SU-DHL-6 (cell line): ENCODE data around the gene PDCD4.
A peak's percentile ranks its signal among the peaks of the same experiment; 100 is the strongest.

Experiments used
- H2AFZ ChIP-seq: fragments of 200-600 bp; sonication (generic); 2 replicates; pipeline ENCODE4 v1.6.1; 2014; ENCODE audit warnings: low read depth, mild to moderate bottlenecking, moderate library complexity, mixed read lengths, antibody characterized with exemption, low read length; ENCODE audit not compliant: severe bottlenecking
- H3F3A ChIP-seq: fragments of 200-600 bp; shearing (Covaris generic); 2 replicates; pipeline ENCODE4 v1.6.0; 2016; ENCODE audit warnings: antibody characterized with exemption, mild to moderate bottlenecking; ENCODE audit not compliant: insufficient read depth
- H3K27ac ChIP-seq: fragments of 200-600 bp; sonication (generic); 2 replicates; pipeline ENCODE4 v1.5.1; 2016; ENCODE audit warnings: low read depth, mild to moderate bottlenecking, low read length, moderate library complexity, mixed read lengths
- H3K27me3 ChIP-seq: fragments of 200-600 bp; sonication (generic), shearing (Covaris generic); 2 replicates; pipeline ENCODE4 v1.6.0; 2014; ENCODE audit warnings: mild to moderate bottlenecking, low read length
- H3K36me3 ChIP-seq: fragments of 200-600 bp; sonication (generic); 2 replicates; pipeline ENCODE4 v1.6.1; 2014; ENCODE audit warnings: mild to moderate bottlenecking, low read length, mixed read lengths
- H3K4me2 ChIP-seq: fragments of 300-600, 200-600 bp; shearing (Covaris generic), sonication (generic); 2 replicates; pipeline ENCODE4 v1.6.0; 2014; ENCODE audit warnings: low read length, low read depth, mild to moderate bottlenecking; ENCODE audit not compliant: poor library complexity, severe bottlenecking
- H3K4me3 ChIP-seq: fragments of 200-600 bp; sonication (generic); 2 replicates; pipeline ENCODE4 v1.5.1; 2014; ENCODE audit warnings: antibody characterized with exemption, low read length, mild to moderate bottlenecking, mixed read lengths; ENCODE audit not compliant: insufficient read depth, poor library complexity, severe bottlenecking
- H3K79me2 ChIP-seq: fragments of 200-600 bp; sonication (generic); 2 replicates; pipeline ENCODE4 v1.6.1; 2014; ENCODE audit warnings: mild to moderate bottlenecking, low read length, moderate library complexity; ENCODE audit not compliant: insufficient read depth
- H3K9ac ChIP-seq: fragments of 200-600 bp; sonication (generic); 2 replicates; pipeline ENCODE4 v1.7.0; 2014; ENCODE audit warnings: mild to moderate bottlenecking, low read length
- H3K9me2 ChIP-seq: fragments of 200-600 bp; sonication (generic); replicated peaks from 2 replicates; pipeline ENCODE4 v1.6.1; 2014; ENCODE audit warnings: low read length; ENCODE audit not compliant: insufficient read depth
- H3K9me3 ChIP-seq: fragments of 200-600 bp; sonication (generic); 2 replicates; pipeline ENCODE4 v1.6.1; 2014; ENCODE audit warnings: low read length, mixed read lengths; ENCODE audit not compliant: insufficient read depth
- H4K20me1 ChIP-seq: fragments of 200-600 bp; sonication (generic); 2 replicates; pipeline ENCODE4 v1.6.1; 2014; ENCODE audit warnings: low read depth, mild to moderate bottlenecking, antibody characterized with exemption, low read length, moderate library complexity, mixed read lengths
- CTCF ChIP-seq: fragments of 200-600 bp; sonication (generic); IDR thresholded peaks from one replicate; pipeline ENCODE4 v1.5.1; 2017; ENCODE audit warnings: antibody characterized with exemption, mild to moderate bottlenecking, low read length, moderate library complexity; ENCODE audit not compliant: insufficient read depth, poor library complexity, severe bottlenecking
- EZH2phosphoT487 ChIP-seq: fragments of 200-600 bp; sonication (generic), shearing (Covaris generic); conservative IDR thresholded peaks from 2 replicates; pipeline ENCODE4 v1.6.1; 2018; ENCODE audit warnings: mild to moderate bottlenecking, antibody characterized with exemption, low read length, moderate library complexity, mixed read lengths

Gene PDCD4

GRCh38 chr10:110881247-110881646, 9.5 kb downstream of the PDCD4 start:
- peaks cover 18% of the 10 kb centered on the region for H3K79me2 ChIP-seq
- TF ChIP-seq CTCF = no peak
- TF ChIP-seq EZH2phosphoT487 = no peak
- peaks cover 64% of the 10 kb centered on the region for H3K36me3 ChIP-seq
- no peak overlapping the region for H3K9ac ChIP-seq
- H3K27me3 ChIP-seq = no peaks in the 10 kb centered on the region
- H3K4me2 ChIP-seq = peak overlapping the region; percentile 40
- H3K9me2 ChIP-seq = no peaks in the 10 kb centered on the region
- H2AFZ ChIP-seq = no peak overlapping the region
- no peaks in the 10 kb centered on the region for H4K20me1 ChIP-seq
- H3K27ac ChIP-seq = no peak overlapping the region
- H3F3A ChIP-seq = peaks cover 24% of the 10 kb centered on the region
- no peak overlapping the region for H3K4me3 ChIP-seq
- no peaks in the 10 kb centered on the region for H3K9me3 ChIP-seq

GRCh38 chr10:110881905-110882304, 10.2 kb downstream of the PDCD4 start:
- Histone ChIP-seq H3K27me3 (no peaks in the 10 kb centered on the region), H3K9me3 (no peaks in the 10 kb centered on the region), H3K9ac (peak overlapping the region; percentile 10; the same call in 1 of the 2 replicates), H3K79me2 (peaks cover 14% of the 10 kb centered on the region; the same call in 1 of the 2 replicates), H3K36me3 (peaks cover 64% of the 10 kb centered on the region), H4K20me1 (no peaks in the 10 kb centered on the region), H3K27ac (peak overlapping the region; percentile 32), H2AFZ (no peak overlapping the region), H3K4me3 (no peak overlapping the region), H3K4me2 (peak overlapping the region; percentile 40), H3K9me2 (no peaks in the 10 kb centered on the region), H3F3A (peaks cover 25% of the 10 kb centered on the region)
- no peak for TF ChIP-seq EZH2phosphoT487
- TF ChIP-seq CTCF = no peak

- Histone ChIP-seq H3K4me3 (no peak overlapping the region), H2AFZ (no peak overlapping the region), H3K36me3 (peaks cover 74% of the 10 kb centered on the region), H3K9ac (no peak overlapping the region), H3K9me2 (no peaks in the 10 kb centered on the region), H4K20me1 (no peaks in the 10 kb centered on the region), H3K27me3 (no peaks in the 10 kb centered on the region), H3K9me3 (no peaks in the 10 kb centered on the region), H3K27ac (no peak overlapping the region), H3K4me2 (no peak overlapping the region), H3F3A (peaks cover 33% of the 10 kb centered on the region), H3K79me2 (peaks cover 11% of the 10 kb centered on the region; the same call in 1 of the 2 replicates)
- TF ChIP-seq EZH2phosphoT487 (no peak), CTCF (no peak)
Observed at GRCh38 chr10:110883924-110884323, 12.2 kb downstream of the PDCD4 start.
